ENCODE measurements around the gene SAT1.

The SAT1 gene

GRCh38 chrX:23797371-23798128 lies 14.6 kb downstream of the SAT1 start:
- TF ChIP-seq CTCF (IDR thresholded peaks at IDR 0.05; ENCODE audit: borderline replicate concordance, insufficient read depth, low read depth, low read length): no peak

GRCh38 chrX:23799469-23800065 lies 16.6 kb downstream of the SAT1 start:
- TF ChIP-seq CTCF (IDR thresholded peaks at IDR 0.05; ENCODE audit: borderline replicate concordance, insufficient read depth, low read depth, low read length): no peak
- no peak overlapping the region for H3K4me3 ChIP-seq (ENCODE audit: low read depth, low read length)

More at GRCh38 chrX:23797371-23798128, 14.6 kb downstream of the SAT1 start:
- no peak overlapping the region for H3K4me3 ChIP-seq (ENCODE audit: low read depth, low read length)

- TF ChIP-seq CTCF (IDR thresholded peaks at IDR 0.05; ENCODE audit: borderline replicate concordance, insufficient read depth, low read depth, low read length): no peak
- no peak overlapping the region for H3K4me3 ChIP-seq (ENCODE audit: low read depth, low read length)
These were observed 19.5 kb downstream of the SAT1 start for GRCh38 chrX:23802431-23802830.

- no peak overlapping the region for H3K4me3 ChIP-seq (ENCODE audit: low read depth, low read length)
- no peak for TF ChIP-seq CTCF (IDR thresholded peaks at IDR 0.05; ENCODE audit: borderline replicate concordance, insufficient read depth, low read depth, low read length)
These were observed 21.0 kb downstream of the SAT1 start for GRCh38 chrX:23803931-23804381.

DNA sequence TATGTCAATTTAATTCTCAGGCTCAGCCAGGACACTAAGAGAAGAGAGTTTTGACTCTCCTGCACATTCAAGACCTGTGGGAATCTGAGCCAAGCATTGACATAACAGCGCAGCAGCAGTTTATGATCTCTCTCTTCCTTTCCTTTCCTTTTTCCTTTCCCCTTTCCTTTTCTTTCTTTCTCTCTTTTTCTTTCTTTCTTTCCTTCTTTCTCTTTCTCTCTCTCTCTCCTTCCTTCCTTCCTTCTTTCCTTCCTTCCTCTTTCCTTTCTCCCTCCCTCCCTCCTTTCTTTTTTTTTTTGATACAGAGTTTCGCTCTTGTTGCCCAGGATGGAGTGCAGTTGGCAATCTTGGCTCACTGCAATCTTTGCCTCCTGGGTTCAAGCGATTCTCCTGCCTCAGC lies 21.6 kb downstream of the SAT1 start:
- no peak for TF ChIP-seq CTCF (IDR thresholded peaks at IDR 0.05; ENCODE audit: borderline replicate concordance, insufficient read depth, low read depth, low read length)
- H3K4me3 ChIP-seq (ENCODE audit: low read depth, low read length): no peak overlapping the region

DNA sequence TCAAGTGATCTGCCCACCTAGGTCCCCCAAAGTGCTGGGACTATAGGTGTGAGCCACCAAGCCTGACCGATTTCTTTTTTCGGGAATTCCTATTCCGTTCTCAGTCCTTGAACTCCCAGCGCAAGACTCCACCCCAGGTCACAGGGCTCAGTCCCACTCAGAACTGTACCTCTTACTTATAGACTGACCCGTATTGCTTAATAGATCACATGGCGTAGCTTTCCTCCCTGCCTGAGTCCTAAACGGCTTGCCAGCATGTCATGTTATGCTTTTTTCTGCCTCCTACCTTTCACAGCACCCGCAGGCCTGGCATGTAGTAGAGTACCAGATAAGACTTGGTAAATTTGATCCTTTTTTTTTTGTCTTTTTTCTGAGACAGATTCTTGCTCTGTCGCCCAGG lies 22.4 kb downstream of the SAT1 start:
- no peak for TF ChIP-seq CTCF (IDR thresholded peaks at IDR 0.05; ENCODE audit: borderline replicate concordance, insufficient read depth, low read depth, low read length)
- H3K4me3 ChIP-seq (ENCODE audit: low read depth, low read length): no peak overlapping the region

DNA sequence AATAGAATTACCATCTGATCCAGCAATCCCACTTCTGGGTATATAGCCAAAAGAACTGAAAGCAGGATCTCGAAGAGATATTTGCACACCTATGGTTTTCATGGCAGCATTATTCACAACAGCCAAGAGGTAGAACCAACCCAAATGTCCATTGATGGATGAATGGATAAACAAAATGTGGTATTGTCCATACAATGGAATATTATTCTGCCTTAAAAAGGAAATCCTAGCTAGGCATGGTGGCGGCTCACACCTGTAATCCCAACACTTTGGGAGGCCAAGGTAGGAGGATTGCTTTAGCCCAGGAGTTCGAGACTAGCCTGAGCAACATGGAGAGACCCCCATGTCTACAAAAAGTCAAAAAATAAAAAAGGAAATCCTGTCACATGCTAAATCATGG lies 27.3 kb downstream of the SAT1 start:
- H3K4me3 ChIP-seq (ENCODE audit: low read depth, low read length): no peak overlapping the region
- TF ChIP-seq CTCF (IDR thresholded peaks at IDR 0.05; ENCODE audit: borderline replicate concordance, insufficient read depth, low read depth, low read length): no peak

All from GM12875 (cell line).